ENCODE measurements around the gene CDH2. TPM values are rescaled to one million over a fixed set of nuclear protein-coding genes. Genes with fewer than 3 reads are reported as not detected.

CDH2 gene
- total RNA-seq, 2 donors from 2014 or later, result 0.41 to 125 TPM

- Histone ChIP-seq H3K36me3 (no peaks in the 10 kb centered on the region), H3K27ac (no peak overlapping the region), H3K4me3 (no peak overlapping the region), H3K9me3 (no peaks in the 10 kb centered on the region), H3K27me3 (replicated peaks; ENCODE audit: insufficient read depth) (no peaks in the 10 kb centered on the region), H3K4me1 (replicated peaks) (no peaks in the 10 kb centered on the region)
- DNase-seq (ENCODE audit: low spot score), result no peak
- intact Hi-C loops (cut with DNase I), result no loop called here
- TF ChIP-seq POLR2AphosphoS5 (IDR thresholded peaks at IDR 0.05) (no peak), POLR2A (IDR thresholded peaks at IDR 0.05) (no peak)
- TF ChIP-seq, protein P1, sequence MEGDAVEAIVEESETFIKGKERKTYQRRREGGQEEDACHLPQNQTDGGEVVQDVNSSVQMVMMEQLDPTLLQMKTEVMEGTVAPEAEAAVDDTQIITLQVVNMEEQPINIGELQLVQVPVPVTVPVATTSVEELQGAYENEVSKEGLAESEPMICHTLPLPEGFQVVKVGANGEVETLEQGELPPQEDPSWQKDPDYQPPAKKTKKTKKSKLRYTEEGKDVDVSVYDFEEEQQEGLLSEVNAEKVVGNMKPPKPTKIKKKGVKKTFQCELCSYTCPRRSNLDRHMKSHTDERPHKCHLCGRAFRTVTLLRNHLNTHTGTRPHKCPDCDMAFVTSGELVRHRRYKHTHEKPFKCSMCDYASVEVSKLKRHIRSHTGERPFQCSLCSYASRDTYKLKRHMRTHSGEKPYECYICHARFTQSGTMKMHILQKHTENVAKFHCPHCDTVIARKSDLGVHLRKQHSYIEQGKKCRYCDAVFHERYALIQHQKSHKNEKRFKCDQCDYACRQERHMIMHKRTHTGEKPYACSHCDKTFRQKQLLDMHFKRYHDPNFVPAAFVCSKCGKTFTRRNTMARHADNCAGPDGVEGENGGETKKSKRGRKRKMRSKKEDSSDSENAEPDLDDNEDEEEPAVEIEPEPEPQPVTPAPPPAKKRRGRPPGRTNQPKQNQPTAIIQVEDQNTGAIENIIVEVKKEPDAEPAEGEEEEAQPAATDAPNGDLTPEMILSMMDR (IDR thresholded peaks at IDR 0.05), result no peak
- 88% methylated on average over 2 of the region's 2 CpGs for WGBS
Measured at GRCh38 chr18:28027755-28028154, 149.2 kb downstream of the CDH2 start.

DNA sequence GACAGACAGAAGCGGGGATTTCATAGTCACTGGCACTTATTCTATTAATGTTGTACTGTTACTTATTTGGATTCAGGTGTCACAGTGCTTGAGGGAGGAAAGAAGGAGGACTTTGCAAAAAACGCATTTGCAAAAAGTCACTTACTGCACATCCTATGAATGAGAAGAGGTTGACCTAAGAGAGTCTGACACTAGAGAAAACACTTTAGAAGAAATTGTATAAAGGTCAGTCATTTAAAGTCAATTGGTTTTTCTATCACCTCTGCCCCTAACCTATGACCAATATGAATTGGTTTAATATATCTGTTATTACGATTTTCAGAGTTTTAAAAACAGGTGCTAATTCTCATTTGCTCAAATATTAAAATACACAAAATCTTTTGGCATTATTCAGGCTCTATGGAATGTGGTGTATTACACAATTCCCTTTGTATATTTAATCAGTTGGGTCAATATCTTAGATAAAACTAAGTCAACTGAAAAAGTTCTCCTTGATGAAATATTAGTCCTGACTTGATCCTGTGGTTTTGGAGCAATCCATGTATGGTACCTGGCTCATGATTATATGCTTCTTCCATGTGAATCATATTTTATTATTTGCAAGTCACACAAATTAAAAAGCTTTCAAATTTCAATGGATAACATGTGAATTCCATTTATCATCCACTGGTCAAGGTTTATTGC lies 157.4 kb downstream of the CDH2 start:
- TF ChIP-seq POLR2AphosphoS5 (IDR thresholded peaks at IDR 0.05) (no peak), POLR2A (IDR thresholded peaks at IDR 0.05) (no peak)
- TF ChIP-seq, protein P1 (IDR thresholded peaks at IDR 0.05), result no peak
- intact Hi-C loops (cut with DNase I), result loop anchor here (10.0 kb wide), 1 partner anchor 155 kb away; the partner anchor contains the start of gene CDH2
- DNase-seq (ENCODE audit: low spot score), result no peak
- Histone ChIP-seq H3K9me3 (no peaks in the 10 kb centered on the region), H3K4me3 (no peak overlapping the region), H3K36me3 (no peaks in the 10 kb centered on the region), H3K27me3 (replicated peaks; ENCODE audit: insufficient read depth) (no peaks in the 10 kb centered on the region), H3K4me1 (replicated peaks) (no peaks in the 10 kb centered on the region), H3K27ac (no peak overlapping the region)
- 59% methylated on average over 3 of the region's 3 CpGs for WGBS

DNA sequence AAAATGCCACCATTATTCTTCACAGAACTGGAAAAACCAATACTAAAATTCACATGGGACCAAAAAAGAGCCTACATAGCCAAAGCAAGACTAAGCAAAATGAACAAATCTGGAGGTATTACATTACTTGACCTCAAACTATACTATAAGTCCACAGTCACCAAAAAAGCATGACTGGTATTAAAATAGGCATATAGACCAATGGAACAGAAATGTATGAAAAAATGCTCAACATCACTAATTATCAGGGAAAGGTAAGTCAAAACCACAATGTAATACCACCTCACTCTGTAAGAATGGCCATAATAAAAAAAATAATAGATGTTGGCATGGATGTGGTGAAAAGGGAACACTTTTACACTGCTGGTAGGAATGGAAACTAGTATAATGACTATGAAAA lies 158.6 kb downstream of the CDH2 start:
- TF ChIP-seq, protein P1 (IDR thresholded peaks at IDR 0.05), result no peak
- TF ChIP-seq POLR2AphosphoS5 (IDR thresholded peaks at IDR 0.05), result no peak
- TF ChIP-seq POLR2A (IDR thresholded peaks at IDR 0.05), result no peak
- no peak overlapping the region for H3K27ac ChIP-seq
- no peak overlapping the region for H3K4me3 ChIP-seq
- DNase-seq (ENCODE audit: low spot score), result no peak
- intact Hi-C loops (cut with DNase I), result loop anchor here (10.0 kb wide), 1 partner anchor 156 kb away; the partner anchor contains the start of gene CDH2
- no peaks in the 10 kb centered on the region for H3K36me3 ChIP-seq
- H3K4me1 ChIP-seq (replicated peaks), result no peaks in the 10 kb centered on the region
- H3K27me3 ChIP-seq (replicated peaks; ENCODE audit: insufficient read depth), result no peaks in the 10 kb centered on the region
- H3K9me3 ChIP-seq, result no peaks in the 10 kb centered on the region

DNA sequence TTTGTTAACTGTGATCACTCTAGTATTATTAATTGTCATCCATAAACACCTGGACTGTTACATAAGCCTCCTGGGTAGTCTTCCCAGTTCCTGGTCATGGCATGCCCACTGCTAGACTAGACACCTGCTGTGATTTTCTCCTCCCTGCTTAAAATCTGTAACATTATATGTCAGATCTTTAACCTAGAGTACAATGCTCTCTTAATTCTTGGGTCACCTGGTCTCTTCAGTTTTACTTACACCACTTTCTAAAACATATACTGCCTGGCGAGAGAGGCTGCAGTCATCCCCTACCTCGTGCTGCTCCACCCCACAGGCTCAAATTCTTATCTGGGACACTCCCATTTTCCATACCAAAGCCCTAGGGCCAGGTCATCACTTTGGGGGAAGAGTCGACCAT lies 161.3 kb downstream of the CDH2 start:
- no peaks in the 10 kb centered on the region for H3K4me1 ChIP-seq (replicated peaks)
- H3K9me3 ChIP-seq, result no peaks in the 10 kb centered on the region
- 67% methylated on average over 3 of the region's 3 CpGs for WGBS
- DNase-seq (ENCODE audit: low spot score), result no peak
- no peak overlapping the region for H3K27ac ChIP-seq
- H3K4me3 ChIP-seq, result no peak overlapping the region
- TF ChIP-seq POLR2A (IDR thresholded peaks at IDR 0.05) (no peak), POLR2AphosphoS5 (IDR thresholded peaks at IDR 0.05) (no peak)
- H3K36me3 ChIP-seq, result no peaks in the 10 kb centered on the region
- intact Hi-C loops (cut with DNase I), result loop anchor here (10.0 kb wide), 1 partner anchor 159 kb away; the partner anchor contains the start of gene CDH2
- H3K27me3 ChIP-seq (replicated peaks; ENCODE audit: insufficient read depth), result no peaks in the 10 kb centered on the region

DNA sequence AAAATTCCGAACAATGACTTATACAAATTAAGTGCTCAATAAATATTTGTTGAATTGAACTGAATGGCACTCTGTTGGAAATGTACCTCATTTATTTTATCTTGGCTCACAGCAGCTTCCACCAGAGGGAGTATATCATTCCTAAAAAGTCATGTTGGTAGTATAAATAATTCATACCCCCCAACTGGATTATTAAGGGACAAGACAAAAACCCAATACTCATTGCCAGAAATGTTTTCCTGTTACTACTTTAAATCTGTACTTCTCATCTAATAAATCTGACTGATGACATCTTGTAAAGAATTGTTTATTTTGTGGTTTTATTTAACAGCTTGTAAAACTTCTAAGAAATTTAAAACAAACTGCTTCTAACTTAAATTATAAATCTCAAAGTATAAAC lies 163.9 kb downstream of the CDH2 start:
- 15% methylated on average over 1 of the region's 1 CpG for WGBS
- H3K4me1 ChIP-seq (replicated peaks), result no peaks in the 10 kb centered on the region
- no peak overlapping the region for H3K4me3 ChIP-seq
- TF ChIP-seq POLR2AphosphoS5 (IDR thresholded peaks at IDR 0.05), result no peak
- no peak for TF ChIP-seq POLR2A (IDR thresholded peaks at IDR 0.05)
- TF ChIP-seq, protein P1 (IDR thresholded peaks at IDR 0.05), result no peak
- intact Hi-C loops (cut with DNase I), result loop anchor here (10.0 kb wide), 1 partner anchor 162 kb away; the partner anchor contains the start of gene CDH2
- H3K27me3 ChIP-seq (replicated peaks; ENCODE audit: insufficient read depth), result no peaks in the 10 kb centered on the region
- H3K27ac ChIP-seq, result no peak overlapping the region
- no peaks in the 10 kb centered on the region for H3K9me3 ChIP-seq
- no peak for DNase-seq (ENCODE audit: low spot score)
- H3K36me3 ChIP-seq, result no peaks in the 10 kb centered on the region

All from prostate gland (tissue), 2 donors.